HG02981 (cell line): Measurements from ENCODE around the gene USP12.
"Not testable (repeated sequence)": the region's sequence is repeated elsewhere in the genome, so short reads cannot be mapped to it uniquely, and the experiment has no call there.

Experiments
- ATAC-seq: cut with Tn5 transposase; IDR thresholded peaks from one replicate; pipeline ENCODE4 v1.9.1; 2021; ENCODE audit warnings: mild to moderate bottlenecking, moderate library complexity; ENCODE audit not compliant: unreplicated experiment

Gene USP12

GRCh38 chr13:27125357-27126282 is 46.0 kb downstream of the USP12 start:
- ATAC-seq = no peak

- no peak for ATAC-seq
Observed at GRCh38 chr13:27124571-27124970, 47.0 kb downstream of the USP12 start.

- not testable (repeated sequence) for ATAC-seq
Observed at GRCh38 chr13:27123445-27123844, 48.2 kb downstream of the USP12 start.

GRCh38 chr13:27122036-27122435 is 49.6 kb downstream of the USP12 start:
- ATAC-seq = no peak

- no peak for ATAC-seq
Observed at GRCh38 chr13:27120811-27121210, 50.8 kb downstream of the USP12 start.

- no peak for ATAC-seq
Observed at GRCh38 chr13:27120011-27120410, 51.6 kb downstream of the USP12 start.

- ATAC-seq = no peak
Observed at GRCh38 chr13:27118428-27119054, 53.1 kb downstream of the USP12 start.

GRCh38 chr13:27117952-27118351 is 53.7 kb downstream of the USP12 start:
- no peak for ATAC-seq

- ATAC-seq = no peak
Observed at GRCh38 chr13:27117158-27117557, 54.5 kb downstream of the USP12 start.

- no peak for ATAC-seq
Observed at GRCh38 chr13:27113436-27113835, 58.2 kb downstream of the USP12 start.

GRCh38 chr13:27112006-27112405 is 59.6 kb downstream of the USP12 start:
- ATAC-seq = no peak

- no peak for ATAC-seq
Observed at GRCh38 chr13:27110056-27110746, 61.4 kb downstream of the USP12 start.

- no peak for ATAC-seq
Observed at GRCh38 chr13:27106144-27106543, 65.5 kb downstream of the USP12 start.

- ATAC-seq = no peak
Observed at GRCh38 chr13:27104606-27105005, 67.0 kb downstream of the USP12 start.

GRCh38 chr13:27101847-27102246 is 69.8 kb downstream of the USP12 start:
- no peak for ATAC-seq

GRCh38 chr13:27101289-27101688 is 70.3 kb downstream of the USP12 start:
- ATAC-seq = no peak

GRCh38 chr13:27097691-27098090 is 73.9 kb downstream of the USP12 start:
- ATAC-seq = no peak

- ATAC-seq = no peak
Observed at GRCh38 chr13:27091451-27091850, 80.2 kb downstream of the USP12 start.

GRCh38 chr13:27088619-27089018 is 83.0 kb downstream of the USP12 start:
- no peak for ATAC-seq

GRCh38 chr13:27086599-27087265 is 84.9 kb downstream of the USP12 start:
- no peak for ATAC-seq

GRCh38 chr13:27083183-27083582 is 88.4 kb downstream of the USP12 start:
- no peak for ATAC-seq
